GM12874 (cell line): ENCODE results near the gene GSG1L2.
A peak's percentile ranks its signal among the peaks of the same experiment; 100 is the strongest.

Source experiments
- TF ChIP-seq, protein P1 (sequence below): IDR thresholded peaks from 2 replicates; pipeline ENCODE4 v1.5.1; 2011; ENCODE audit warnings: low read depth, mild to moderate bottlenecking, control low read depth, low read length, moderate library complexity; ENCODE audit not compliant: insufficient read depth

GSG1L2 gene

DNA sequence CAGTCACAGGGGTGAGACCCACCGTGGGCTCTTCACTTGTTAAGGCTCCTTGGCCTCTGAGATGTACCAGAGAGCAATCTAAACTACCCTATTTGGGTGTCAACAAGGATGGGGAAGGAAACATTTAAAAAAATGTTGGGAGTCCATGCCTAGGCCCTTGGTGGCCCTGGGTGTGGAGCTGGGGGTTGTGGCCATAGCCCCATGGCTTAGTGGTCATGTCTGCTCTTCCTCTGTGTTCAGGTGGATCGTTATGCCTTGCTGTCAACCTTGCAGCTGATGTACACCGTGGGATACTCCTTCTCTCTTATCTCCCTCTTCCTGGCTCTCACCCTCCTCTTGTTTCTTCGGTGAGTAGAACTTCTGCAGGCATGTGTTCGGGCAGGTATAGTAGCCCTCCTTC lies 32.4 kb upstream of the GSG1L2 start:
- TF ChIP-seq, protein P1, sequence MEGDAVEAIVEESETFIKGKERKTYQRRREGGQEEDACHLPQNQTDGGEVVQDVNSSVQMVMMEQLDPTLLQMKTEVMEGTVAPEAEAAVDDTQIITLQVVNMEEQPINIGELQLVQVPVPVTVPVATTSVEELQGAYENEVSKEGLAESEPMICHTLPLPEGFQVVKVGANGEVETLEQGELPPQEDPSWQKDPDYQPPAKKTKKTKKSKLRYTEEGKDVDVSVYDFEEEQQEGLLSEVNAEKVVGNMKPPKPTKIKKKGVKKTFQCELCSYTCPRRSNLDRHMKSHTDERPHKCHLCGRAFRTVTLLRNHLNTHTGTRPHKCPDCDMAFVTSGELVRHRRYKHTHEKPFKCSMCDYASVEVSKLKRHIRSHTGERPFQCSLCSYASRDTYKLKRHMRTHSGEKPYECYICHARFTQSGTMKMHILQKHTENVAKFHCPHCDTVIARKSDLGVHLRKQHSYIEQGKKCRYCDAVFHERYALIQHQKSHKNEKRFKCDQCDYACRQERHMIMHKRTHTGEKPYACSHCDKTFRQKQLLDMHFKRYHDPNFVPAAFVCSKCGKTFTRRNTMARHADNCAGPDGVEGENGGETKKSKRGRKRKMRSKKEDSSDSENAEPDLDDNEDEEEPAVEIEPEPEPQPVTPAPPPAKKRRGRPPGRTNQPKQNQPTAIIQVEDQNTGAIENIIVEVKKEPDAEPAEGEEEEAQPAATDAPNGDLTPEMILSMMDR: no peak

DNA sequence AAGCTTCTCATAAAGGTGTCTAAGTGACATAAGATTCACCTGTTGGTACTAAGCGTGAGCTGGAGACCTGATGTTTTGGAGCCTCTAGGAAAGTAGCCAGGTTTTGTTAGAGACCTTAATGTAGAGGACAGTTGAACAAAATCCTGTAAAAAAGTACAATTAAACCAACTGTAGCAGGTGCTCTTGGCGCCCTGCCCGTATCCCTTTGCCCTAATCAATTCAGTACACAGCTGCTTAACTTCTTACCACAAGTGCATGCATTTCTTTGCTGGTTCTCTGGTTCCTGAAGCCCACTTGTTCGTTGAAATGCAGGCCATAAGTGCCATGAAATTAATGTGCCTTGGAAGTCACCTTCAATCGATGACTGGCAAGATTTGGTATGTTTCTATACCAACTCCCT lies 28.3 kb upstream of the GSG1L2 start:
- TF ChIP-seq, protein P1: no peak

DNA sequence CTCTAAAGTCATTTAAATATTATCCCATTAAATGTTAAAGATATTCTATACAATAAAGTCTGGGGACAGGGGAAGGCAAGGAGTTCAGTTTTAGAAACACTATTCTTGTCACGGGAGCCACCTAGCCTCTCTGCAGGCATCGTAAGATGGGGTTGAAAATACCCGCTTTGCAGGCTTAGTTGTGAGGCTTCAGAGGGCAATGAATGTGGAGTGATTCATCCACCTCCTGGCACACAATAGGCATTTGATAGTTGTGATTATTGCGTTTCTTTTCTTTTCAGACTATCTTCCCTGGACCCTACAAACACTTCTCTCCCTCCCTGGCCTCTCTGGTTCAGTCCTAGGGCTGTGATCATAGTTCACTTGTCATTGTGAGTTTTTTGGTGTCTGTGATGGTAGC lies 23.4 kb upstream of the GSG1L2 start:
- TF ChIP-seq, protein P1: no peak

DNA sequence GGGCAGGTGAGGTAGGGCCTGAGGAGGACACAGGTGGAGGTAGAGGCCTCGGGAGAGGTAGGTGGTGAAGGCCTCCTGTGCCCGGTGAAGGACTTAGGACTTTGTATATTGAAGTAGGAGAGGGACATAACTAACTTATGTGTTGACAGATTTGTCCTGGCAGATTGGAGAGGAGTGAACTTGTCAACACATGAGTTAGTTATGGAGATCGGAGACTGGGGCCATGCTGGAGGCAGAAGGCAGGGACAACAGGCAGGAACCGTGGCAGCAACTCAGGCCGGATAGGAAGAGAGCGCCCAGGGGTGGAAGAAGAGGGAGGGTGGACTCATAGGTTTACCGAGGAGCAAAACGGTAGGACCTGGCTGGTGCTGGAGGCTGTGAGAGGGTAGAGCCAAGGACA lies 22.3 kb upstream of the GSG1L2 start:
- TF ChIP-seq, protein P1: no peak

DNA sequence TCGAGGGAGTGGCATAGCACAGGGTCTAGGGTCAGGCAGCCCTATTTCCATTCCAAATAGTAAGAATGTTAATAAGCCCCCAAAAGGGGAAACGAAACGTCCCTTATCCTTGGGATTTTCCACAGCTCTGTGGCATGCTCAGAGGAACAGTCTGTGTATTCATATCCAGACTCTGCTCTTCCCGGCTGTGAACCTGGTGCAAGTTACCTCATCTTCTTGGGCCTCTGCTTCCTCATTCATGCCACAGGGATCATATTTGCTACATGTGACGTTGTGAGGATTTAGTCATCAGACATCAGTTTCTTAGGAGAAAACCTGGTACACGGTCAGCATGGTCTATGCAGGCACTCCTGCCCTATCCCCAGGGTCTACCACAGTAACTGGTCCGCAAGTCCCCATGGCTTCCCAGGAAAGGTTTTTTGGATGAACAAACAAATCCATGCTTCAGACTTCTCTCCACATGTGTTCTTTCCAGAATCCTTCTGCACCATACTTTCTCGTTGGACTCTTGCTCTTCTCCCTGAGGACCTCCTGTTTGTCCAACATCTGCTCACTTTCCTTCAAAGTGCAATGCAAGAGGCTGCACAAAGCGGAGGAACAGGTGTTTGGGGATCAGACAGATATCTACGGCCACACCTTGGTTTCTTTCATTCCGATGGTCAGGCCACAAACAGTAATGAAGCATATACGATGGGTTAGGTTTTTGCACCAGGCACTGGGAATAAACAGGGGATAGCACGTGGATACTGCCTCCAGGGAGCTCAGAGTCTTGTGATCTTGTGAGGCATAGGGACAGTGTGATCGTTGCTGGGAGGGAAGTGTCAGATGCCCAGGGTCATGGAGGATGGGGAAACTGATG lies 21.5 kb upstream of the GSG1L2 start:
- TF ChIP-seq, protein P1: no peak

DNA sequence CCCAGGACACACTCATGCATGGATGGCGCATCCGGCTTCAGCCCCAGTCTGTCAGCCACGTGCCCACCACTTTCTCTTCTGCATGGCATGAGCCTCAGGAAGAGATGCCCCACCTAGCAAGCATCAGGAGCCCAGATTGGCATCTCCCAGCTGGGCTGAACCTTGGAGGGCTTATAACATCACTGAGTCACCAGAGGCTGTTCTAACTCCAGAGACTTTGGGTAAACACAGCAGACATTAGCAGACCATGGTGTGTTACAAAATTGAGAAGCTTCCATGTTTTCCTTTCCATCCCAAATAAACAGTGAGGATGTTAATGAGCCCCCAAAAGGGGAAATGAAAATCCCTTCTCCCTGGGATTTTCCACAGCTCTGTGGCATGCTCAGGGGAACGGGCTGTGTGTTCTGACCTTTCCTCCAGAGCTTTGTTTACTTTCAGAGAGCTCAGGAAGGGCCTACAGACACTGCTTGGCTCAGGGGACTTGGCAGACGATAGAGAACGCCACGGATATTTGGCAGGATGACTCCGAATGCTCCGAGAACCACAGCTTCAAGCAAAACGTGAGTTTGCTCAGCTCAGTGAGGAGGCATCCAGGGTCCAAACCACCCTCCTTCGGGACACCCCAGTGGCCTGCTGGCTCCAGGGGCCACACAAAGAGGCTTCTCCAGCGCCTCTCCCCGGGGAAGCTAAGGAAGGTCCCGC lies 20.3 kb upstream of the GSG1L2 start:
- TF ChIP-seq, protein P1: no peak

DNA sequence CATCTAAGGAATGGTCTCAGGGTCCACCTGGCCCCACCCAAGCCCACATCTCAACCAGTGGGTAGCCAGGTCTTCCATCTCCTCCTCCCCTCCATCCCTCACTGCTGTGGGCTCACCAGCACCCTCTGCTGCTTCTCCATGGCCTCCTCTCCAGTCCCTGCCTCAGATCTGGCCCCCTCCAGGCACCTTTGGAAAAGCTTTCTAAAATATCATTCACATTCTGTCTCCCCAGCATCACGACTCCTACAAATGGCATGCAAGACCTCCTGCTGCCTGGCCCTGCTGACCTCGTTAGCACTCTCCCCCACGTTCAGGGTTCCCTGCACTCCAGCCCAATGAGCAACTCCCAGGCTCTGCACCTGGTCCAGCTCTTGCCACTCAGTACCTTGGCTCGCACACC lies 17.6 kb upstream of the GSG1L2 start:
- TF ChIP-seq, protein P1: 0 out of 2 replicates have a peak, but pooled peaks have one; percentile 3
